GM12878 (cell line): ENCODE data around the gene GOLGA5. TPM values are rescaled to one million over a fixed set of nuclear protein-coding genes. Genes with fewer than 3 reads are reported as not detected.

ENCODE experiments used
- BACH1 ChIP-seq: fragments of 450-650 bp; IDR thresholded peaks from 2 replicates; pipeline ENCODE4 v1.6.1; 2017; ENCODE audit warnings: mild to moderate bottlenecking, borderline replicate concordance
- BCL11A ChIP-seq: IDR thresholded peaks from 2 replicates; pipeline ENCODE4 v1.6.1; 2011; ENCODE audit warnings: low read depth, low read length
- BHLHE40 ChIP-seq, 2 experiments: fragments of 450-650 bp in 1 of 2; IDR thresholded peaks; 2 replicates each; pipeline ENCODE4 v1.6.1; 2011 to 2017; ENCODE audit warnings: low read depth in 2 of 2, borderline replicate concordance in 1 of 2, improper control_type of control experiment in 1 of 2, low read length in 1 of 2, mild to moderate bottlenecking in 1 of 2
- CBX5 ChIP-seq: sonication (generic); IDR thresholded peaks from 2 replicates; pipeline ENCODE4 v1.6.1; 2016; ENCODE audit warnings: low read depth, moderate library complexity, mild to moderate bottlenecking, inconsistent platforms
- CHD2 ChIP-seq: IDR thresholded peaks from 2 replicates; pipeline ENCODE4 v1.6.1; 2011; ENCODE audit warnings: low read depth, low read length, improper control_type of control experiment, borderline replicate concordance
- CREM ChIP-seq: IDR thresholded peaks from 2 replicates; pipeline ENCODE4 v1.6.1; 2014; ENCODE audit warnings: antibody characterized with exemption, low read depth
- E2F8 ChIP-seq: fragments of 450-650 bp; IDR thresholded peaks from 2 replicates; pipeline ENCODE4 v1.6.1; 2018; ENCODE audit warnings: mild to moderate bottlenecking, low read depth, moderate library complexity; ENCODE audit not compliant: partially characterized antibody
- EP300 ChIP-seq, 2 experiments: fragments of 150-350 bp in 1 of 2; IDR thresholded peaks; 2 replicates each; pipeline ENCODE4 v1.6.1; 2011 to 2012; ENCODE audit warnings: low read depth in 2 of 2, low read length in 2 of 2, borderline replicate concordance in 1 of 2, improper control_type of control experiment in 1 of 2, inconsistent platforms in 1 of 2; ENCODE audit not compliant: control insufficient read depth in 1 of 2
- ETV6 ChIP-seq, 2 experiments: fragments of 450-650 bp in 1 of 2; IDR thresholded peaks in 1 of 2; conservative IDR thresholded peaks in 1 of 2; 2 replicates each; pipeline ENCODE4 v1.6.1; 2014; ENCODE audit warnings: antibody characterized with exemption in 1 of 2, borderline replicate concordance in 1 of 2, low read depth in 1 of 2, mild to moderate bottlenecking in 1 of 2, moderate library complexity in 1 of 2
- IKZF1 ChIP-seq: fragments of 450-650 bp; conservative IDR thresholded peaks from 2 replicates; pipeline ENCODE4 v1.6.1; 2017; ENCODE audit warnings: antibody characterized with exemption, mild to moderate bottlenecking
- IRF4 ChIP-seq: IDR thresholded peaks from 2 replicates; pipeline ENCODE4 v1.6.1; 2011; ENCODE audit warnings: low read depth, low read length
- MEF2B ChIP-seq: fragments of 450-650 bp; IDR thresholded peaks from 2 replicates; pipeline ENCODE4 v1.6.1; 2018; ENCODE audit warnings: mild to moderate bottlenecking, moderate library complexity; ENCODE audit not compliant: partially characterized antibody, poor library complexity, severe bottlenecking
- MTA2 ChIP-seq: fragments of 450-650 bp; IDR thresholded peaks from 2 replicates; pipeline ENCODE4 v1.6.1; 2016; ENCODE audit warnings: low read depth, mild to moderate bottlenecking, moderate library complexity
- NBN ChIP-seq: fragments of 450-650 bp; IDR thresholded peaks from 2 replicates; pipeline ENCODE4 v1.6.1; 2016
- NRF1 ChIP-seq: conservative IDR thresholded peaks from 2 replicates; pipeline ENCODE4 v1.6.1; 2011; ENCODE audit warnings: mild to moderate bottlenecking, low read depth, low read length, improper control_type of control experiment
- PAX5 ChIP-seq: IDR thresholded peaks from 2 replicates; pipeline ENCODE4 v1.6.1; 2011; ENCODE audit warnings: low read depth, low read length, borderline replicate concordance
- PML ChIP-seq: IDR thresholded peaks from 2 replicates; pipeline ENCODE4 v1.6.1; 2012; ENCODE audit warnings: low read length, inconsistent platforms
- POU2F2 ChIP-seq: IDR thresholded peaks from 3 replicates; pipeline ENCODE4 v1.6.1; 2011; ENCODE audit warnings: low read depth, mild to moderate bottlenecking, low read length, borderline replicate concordance
- RAD51 ChIP-seq: fragments of 450-650 bp; IDR thresholded peaks from 2 replicates; pipeline ENCODE4 v1.6.1; 2016; ENCODE audit warnings: moderate library complexity, mild to moderate bottlenecking, inconsistent platforms
- RELB ChIP-seq: fragments of 450-650 bp; IDR thresholded peaks from 2 replicates; pipeline ENCODE4 v1.6.1; 2017; ENCODE audit warnings: low read depth, mild to moderate bottlenecking, moderate library complexity
- RUNX3 ChIP-seq: IDR thresholded peaks from 2 replicates; pipeline ENCODE4 v1.6.1; 2012; ENCODE audit warnings: low read length, inconsistent platforms
- SP1 ChIP-seq: IDR thresholded peaks from one replicate; pipeline ENCODE4 v1.6.1; 2011; ENCODE audit warnings: low read depth, low read length
- USF1 ChIP-seq: IDR thresholded peaks from 2 replicates; pipeline ENCODE4 v1.6.1; 2011; ENCODE audit warnings: borderline replicate concordance, low read depth, mild to moderate bottlenecking, moderate library complexity, mixed read lengths, low read length; ENCODE audit not compliant: insufficient read depth; ENCODE audit errors: extremely low read length
- polyA plus RNA-seq, 11 experiments: library from polyadenylated mRNA; depleted of rRNA in 4 of 11; unstranded in 6 of 11; stranded (reverse) in 5 of 11; fragments of >200 nt; fragmentation: Nextera tagmentation in 4 of 11; fragmentation: Illumina TruSeq in 1 of 11; extraction: Ambion mirVana in 4 of 11; extraction: Trizol in 1 of 11; gene quantifications; 1 replicate in 1 of 11; 2 replicates in 10 of 11; pipeline versions ENCODE4 v1.2.1 to v1.2.3, GENCODE V29; 2011 to 2016; ENCODE audit warnings: inconsistent platforms in 2 of 11, missing spikeins in 2 of 11, low read depth in 1 of 11
- total RNA-seq, 4 experiments: library from RNA; depleted of rRNA in 3 of 4; stranded (reverse); fragments of >200 nt in 3 of 4; fragmentation: Illumina TruSeq in 1 of 4; extraction: Trizol in 1 of 4; gene quantifications; 2 replicates each; pipeline versions ENCODE4 v1.2.1 to v1.2.3, GENCODE V29; 2013 to 2021

The GOLGA5 gene
- total and polyA plus RNA-seq, 10 of the 15 experiments (the other 5 are each of a cell fraction or from before 2014, with no cell fraction given) = 10.9 to 30.1 (median 19.7) TPM

- peak; percentile 83 for TF ChIP-seq RELB
- peak; percentile 72 for TF ChIP-seq PAX5
- TF ChIP-seq IKZF1 = peak; percentile 76
- TF ChIP-seq NBN = peak; percentile 70
- TF ChIP-seq PML = no peak
- 0 out of 2 replicates have a peak, but pooled peaks have one; percentile 37 for TF ChIP-seq CREM
- TF ChIP-seq BCL11A = peak; percentile 41; the same call in 1 of the 2 replicates
- peak in 1 of 2 experiments; percentile 48; a peak in 1 of 4 replicates for TF ChIP-seq BHLHE40 (IDR thresholded peaks at IDR 0.05; ENCODE audit: borderline replicate concordance in 1 of 2, low read depth in 2 of 2, low read length in 1 of 2)
- peak; percentile 81; the same call in 1 of the 3 replicates for TF ChIP-seq POU2F2
- TF ChIP-seq CHD2 = no peak
- TF ChIP-seq EP300 (IDR thresholded peaks at IDR 0.05; ENCODE audit: borderline replicate concordance in 1 of 2, control insufficient read depth in 1 of 2, low read depth in 2 of 2, low read length in 2 of 2) = 0 out of 4 replicates have a peak, but pooled peaks of 1 of the 2 experiments have one; percentile 10
- TF ChIP-seq RAD51 = peak; percentile 91
- no peak for TF ChIP-seq NRF1
- TF ChIP-seq ETV6 (conservative IDR thresholded peaks at IDR 0.05 in 1 of 2, IDR thresholded peaks at IDR 0.05 in 1 of 2; ENCODE audit: borderline replicate concordance in 1 of 2, low read depth in 1 of 2) = peak in 1 of 2 experiments; percentile 14; a peak in 1 of 4 replicates
- no peak for TF ChIP-seq BACH1
- peak; percentile 54 for TF ChIP-seq USF1
- peak; percentile 44; the same call in 1 of the 2 replicates for TF ChIP-seq CBX5
- TF ChIP-seq IRF4 = peak; percentile 85
- TF ChIP-seq E2F8 = no peak
- peak; percentile 71; the same call in 1 of the 2 replicates for TF ChIP-seq MTA2
- peak; percentile 79 for TF ChIP-seq RUNX3
- peak; percentile 27 for TF ChIP-seq MEF2B
- TF ChIP-seq SP1 = peak; percentile 24
These were observed 52.2 kb downstream of the GOLGA5 start (continued) for GRCh38 chr14:92846162-92846897.
